ENCODE data around the gene TNFRSF9. TPM values are rescaled to one million over a fixed set of nuclear protein-coding genes. Genes with fewer than 3 reads are reported as not detected.

The TNFRSF9 gene
- total and polyA plus RNA-seq, 9 of the 15 experiments (the other 6 are each of a cell fraction or from before 2014, with no cell fraction given), result 0.04 to 0.29 (median 0.08) TPM; not detected in 1

DNA sequence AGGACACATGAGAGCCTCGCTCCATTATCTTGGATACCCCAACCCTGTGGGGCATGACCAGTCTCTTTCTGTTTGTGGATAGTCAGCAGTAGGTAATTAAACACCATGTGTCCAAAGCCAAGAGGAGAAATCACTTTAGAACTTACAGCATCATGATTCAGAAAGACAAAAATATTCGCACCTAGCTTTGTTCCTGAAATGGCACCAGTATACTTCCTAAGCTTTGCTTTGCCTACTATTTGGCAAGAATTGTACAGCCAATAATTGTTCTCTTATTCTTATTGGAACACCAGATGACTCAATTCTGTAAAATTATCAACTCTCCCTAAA lies 24.2 kb downstream of the TNFRSF9 start:
- H3K9ac ChIP-seq (ENCODE audit: insufficient read depth in 1 of 2, low read depth in 2 of 2, low read length in 2 of 2), result no peak overlapping the region
- no peaks in the 10 kb centered on the region for H3K79me2 ChIP-seq (ENCODE audit: control insufficient read depth, insufficient read depth, low read length)
- no peak for FAIRE-seq
- peaks cover 17 to 18% of the 10 kb centered on the region in 2 experiments; a peak in 4 of 5 replicates for H3K27me3 ChIP-seq (ENCODE audit: control insufficient read depth in 2 of 2, insufficient read depth in 2 of 2, low read length in 2 of 2)
- BruUV-seq (replicated peaks), result no TSS peak
- H4K20me1 ChIP-seq (replicated peaks; ENCODE audit: control insufficient read depth, insufficient read depth, low read length), result no peaks in the 10 kb centered on the region
- no peak for ATAC-seq
- DNase-seq (ENCODE audit: extremely low read depth in 1 of 4, low spot score in 3 of 4), result no peak
- intact Hi-C loops (cut with micrococcal nuclease), result no loop called here
- in situ Hi-C loops (cut with MboI), result no loop called here
- peaks cover 4 to 5% of the 10 kb centered on the region in 2 experiments; a peak in 3 of 5 replicates for H3K4me1 ChIP-seq (replicated peaks in 1 of 2; ENCODE audit: control insufficient read depth in 2 of 2, insufficient read depth in 2 of 2, low read length in 2 of 2)
- no peak overlapping the region for H3K27ac ChIP-seq (ENCODE audit: extremely low read depth, low read depth, low read length)
- CTCF ChIA-PET (ENCODE audit: low intra/inter-chr PET ratio), result no interaction called here
- POLR2A ChIA-PET, result interaction anchor here (0.9 kb wide), 1 partner anchor 19 kb away, joined by 3 read pairs; no protein-coding TSS in a partner anchor
- H3K9me3 ChIP-seq (replicated peaks; ENCODE audit: control insufficient read depth, insufficient read depth, low read depth, low read length), result no peaks in the 10 kb centered on the region
- no peaks in the 10 kb centered on the region for H3K9me1 ChIP-seq (ENCODE audit: control insufficient read depth, insufficient read depth, low read length)
- no peaks in the 10 kb centered on the region for H3K36me3 ChIP-seq (ENCODE audit: control insufficient read depth, insufficient read depth, low read length)
- no peak overlapping the region for H3K4me3 ChIP-seq
- no peak overlapping the region for H3K4me2 ChIP-seq (ENCODE audit: insufficient read depth, low read length)
- WGBS (ENCODE audit: insufficient coverage, low coverage, missing lambda C conversion rate), result 4% methylated on average over 2 of the region's 2 CpGs
- H2AFZ ChIP-seq (ENCODE audit: low read depth, low read length), result no peak overlapping the region
- no peak for TF ChIP-seq XRCC4 (IDR thresholded peaks at IDR 0.05; ENCODE audit: extremely low read depth, insufficient read depth, insufficient read length)
- TF ChIP-seq, protein P1, sequence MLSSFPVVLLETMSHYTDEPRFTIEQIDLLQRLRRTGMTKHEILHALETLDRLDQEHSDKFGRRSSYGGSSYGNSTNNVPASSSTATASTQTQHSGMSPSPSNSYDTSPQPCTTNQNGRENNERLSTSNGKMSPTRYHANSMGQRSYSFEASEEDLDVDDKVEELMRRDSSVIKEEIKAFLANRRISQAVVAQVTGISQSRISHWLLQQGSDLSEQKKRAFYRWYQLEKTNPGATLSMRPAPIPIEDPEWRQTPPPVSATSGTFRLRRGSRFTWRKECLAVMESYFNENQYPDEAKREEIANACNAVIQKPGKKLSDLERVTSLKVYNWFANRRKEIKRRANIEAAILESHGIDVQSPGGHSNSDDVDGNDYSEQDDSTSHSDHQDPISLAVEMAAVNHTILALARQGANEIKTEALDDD (IDR thresholded peaks at IDR 0.05), result no peak
- no peak for TF ChIP-seq MIER1 (IDR thresholded peaks at IDR 0.05; ENCODE audit: low read depth)
- TF ChIP-seq ZNF311 (CRISPR knock-in tag; IDR thresholded peaks at IDR 0.05), result no peak
- TF ChIP-seq MCM5 (IDR thresholded peaks at IDR 0.05; ENCODE audit: low read depth), result no peak
- TF ChIP-seq DACH1 (IDR thresholded peaks at IDR 0.05; ENCODE audit: partially characterized antibody), result no peak
- no peak for TF ChIP-seq HMGN3 (IDR thresholded peaks at IDR 0.05; ENCODE audit: borderline replicate concordance, extremely low read depth, insufficient read length, low read depth, low read length)
- TF ChIP-seq, protein P2, sequence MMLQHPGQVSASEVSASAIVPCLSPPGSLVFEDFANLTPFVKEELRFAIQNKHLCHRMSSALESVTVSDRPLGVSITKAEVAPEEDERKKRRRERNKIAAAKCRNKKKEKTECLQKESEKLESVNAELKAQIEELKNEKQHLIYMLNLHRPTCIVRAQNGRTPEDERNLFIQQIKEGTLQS (IDR thresholded peaks at IDR 0.05), result no peak
- TF ChIP-seq, protein P2 (CRISPR knock-in tag; conservative IDR thresholded peaks at IDR 0.05), result no peak
- no peak for TF ChIP-seq IFI16 (CRISPR knock-in tag; IDR thresholded peaks at IDR 0.05)
- no peak for TF ChIP-seq ZNF277 (CRISPR knock-in tag; IDR thresholded peaks at IDR 0.05; ENCODE audit: borderline replicate concordance)
- TF ChIP-seq JUND (IDR thresholded peaks at IDR 0.05; ENCODE audit: borderline replicate concordance, low read depth, low read length), result no peak
- no peak for TF ChIP-seq JUND (tag; IDR thresholded peaks at IDR 0.05; ENCODE audit: borderline replicate concordance, low read depth, low read length)
- TF ChIP-seq CBX2 (IDR thresholded peaks at IDR 0.05; ENCODE audit: insufficient read depth, low read length, poor library complexity, severe bottlenecking), result no peak

Measured in K562 (cell line).